Uterus (tissue), 2 donors: Measurements from ENCODE around the gene GSTM4.
"Not testable (repeated sequence)": the region's sequence is repeated elsewhere in the genome, so short reads cannot be mapped to it uniquely, and the experiment has no call there.

Experiments
- POLR2A ChIP-seq, 2 donors: fragments of 450-650 bp; IDR thresholded peaks; one replicate each; pipeline ENCODE4 v1.6.1; 2016; ENCODE audit warnings: antibody characterized with exemption in 2 of 2, mild to moderate bottlenecking in 1 of 2, moderate library complexity in 1 of 2
- TF ChIP-seq, protein P1 (sequence below), 4 experiments: fragments of 200-600 bp in 2 of 4; fragments of 450-650 bp in 2 of 4; sonication (generic) in 2 of 4; IDR thresholded peaks; one replicate each; pipeline ENCODE4 v1.5.1; 2016 to 2019; ENCODE audit warnings: antibody characterized with exemption in 4 of 4, mild to moderate bottlenecking in 2 of 4, moderate library complexity in 1 of 4

GRCh38 chr1:109695138-109695537 is 39.2 kb downstream of the GSTM4 start:
- TF ChIP-seq, protein P1, sequence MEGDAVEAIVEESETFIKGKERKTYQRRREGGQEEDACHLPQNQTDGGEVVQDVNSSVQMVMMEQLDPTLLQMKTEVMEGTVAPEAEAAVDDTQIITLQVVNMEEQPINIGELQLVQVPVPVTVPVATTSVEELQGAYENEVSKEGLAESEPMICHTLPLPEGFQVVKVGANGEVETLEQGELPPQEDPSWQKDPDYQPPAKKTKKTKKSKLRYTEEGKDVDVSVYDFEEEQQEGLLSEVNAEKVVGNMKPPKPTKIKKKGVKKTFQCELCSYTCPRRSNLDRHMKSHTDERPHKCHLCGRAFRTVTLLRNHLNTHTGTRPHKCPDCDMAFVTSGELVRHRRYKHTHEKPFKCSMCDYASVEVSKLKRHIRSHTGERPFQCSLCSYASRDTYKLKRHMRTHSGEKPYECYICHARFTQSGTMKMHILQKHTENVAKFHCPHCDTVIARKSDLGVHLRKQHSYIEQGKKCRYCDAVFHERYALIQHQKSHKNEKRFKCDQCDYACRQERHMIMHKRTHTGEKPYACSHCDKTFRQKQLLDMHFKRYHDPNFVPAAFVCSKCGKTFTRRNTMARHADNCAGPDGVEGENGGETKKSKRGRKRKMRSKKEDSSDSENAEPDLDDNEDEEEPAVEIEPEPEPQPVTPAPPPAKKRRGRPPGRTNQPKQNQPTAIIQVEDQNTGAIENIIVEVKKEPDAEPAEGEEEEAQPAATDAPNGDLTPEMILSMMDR (IDR thresholded peaks at IDR 0.05): not testable (repeated sequence)
- not testable (repeated sequence) for TF ChIP-seq POLR2A (IDR thresholded peaks at IDR 0.05)
